Hepatocyte (in vitro differentiated cells): ENCODE measurements around the gene RS1. TPM values are rescaled to one million over a fixed set of nuclear protein-coding genes. Genes with fewer than 3 reads are reported as not detected.
A peak's percentile ranks its signal among the peaks of the same experiment; 100 is the strongest.

ENCODE experiments used
- DNase-seq: peaks from one replicate; pipeline ENCODE4 v3.0.0-alpha.2; 2016; ENCODE audit warnings: low spot score
- H2AFZ ChIP-seq: fragments of 200-600 bp; sonication (generic); 2 replicates; pipeline ENCODE4 v1.6.0; 2016; ENCODE audit warnings: antibody characterized with exemption, mild to moderate bottlenecking
- H3K27ac ChIP-seq: fragments of 200-600 bp; sonication (generic); 2 replicates; pipeline ENCODE4 v1.5.1; 2016; ENCODE audit warnings: mild to moderate bottlenecking
- H3K27me3 ChIP-seq: fragments of 200-600 bp; sonication (generic); 2 replicates; pipeline ENCODE4 v1.6.1; 2016
- H3K36me3 ChIP-seq: fragments of 200-600 bp; sonication (generic); replicated peaks from 2 replicates; pipeline ENCODE4 v1.5.1; 2016; ENCODE audit warnings: low read depth; ENCODE audit not compliant: insufficient read depth
- H3K4me1 ChIP-seq: fragments of 200-600 bp; sonication (generic); 2 replicates; pipeline ENCODE4 v1.5.1; 2016; ENCODE audit warnings: mild to moderate bottlenecking, moderate library complexity; ENCODE audit not compliant: insufficient read depth
- H3K4me2 ChIP-seq: fragments of 200-600 bp; sonication (generic); 2 replicates; pipeline ENCODE4 v1.6.0; 2016
- H3K4me3 ChIP-seq: fragments of 200-600 bp; sonication (generic); 2 replicates; pipeline ENCODE4 v1.5.1; 2016; ENCODE audit warnings: mild to moderate bottlenecking
- H3K79me2 ChIP-seq: fragments of 200-600 bp; sonication (generic); 2 replicates; pipeline ENCODE4 v1.6.0; 2017; ENCODE audit warnings: mild to moderate bottlenecking
- H3K9me2 ChIP-seq: fragments of 200-600 bp; sonication (generic); replicated peaks from 2 replicates; pipeline ENCODE4 v1.6.0; 2017; ENCODE audit warnings: mild to moderate bottlenecking; ENCODE audit not compliant: insufficient read depth
- H3K9me3 ChIP-seq: fragments of 200-600 bp; sonication (generic); 2 replicates; pipeline ENCODE4 v1.5.1; 2016; ENCODE audit warnings: low read depth, mild to moderate bottlenecking
- H4K20me1 ChIP-seq: fragments of 200-600 bp; sonication (generic); 2 replicates; pipeline ENCODE4 v1.6.0; 2016; ENCODE audit warnings: mild to moderate bottlenecking; ENCODE audit not compliant: insufficient read depth, poor library complexity, severe bottlenecking
- EZH2 ChIP-seq: fragments of 200-600 bp; sonication (generic); IDR thresholded peaks from 2 replicates; pipeline ENCODE4 v1.6.1; 2016; ENCODE audit warnings: antibody characterized with exemption, mild to moderate bottlenecking, borderline replicate concordance
- EZH2phosphoT487 ChIP-seq: fragments of 200-600 bp; sonication (generic); IDR thresholded peaks from one replicate; pipeline ENCODE4 v1.6.1; 2018; ENCODE audit warnings: antibody characterized with exemption, mild to moderate bottlenecking, low read depth, moderate library complexity; ENCODE audit not compliant: unreplicated experiment, severe bottlenecking
- WGBS: methylation state at CpG from one replicate; pipeline ENCODE4 v1.1.6; 2016; ENCODE audit warnings: low lambda C conversion rate; ENCODE audit errors: missing lambda C conversion rate; 5-methylcytosine and 5-hydroxymethylcytosine counted together
- polyA plus RNA-seq: library from polyadenylated mRNA; unstranded; fragments of >200 nt; fragmentation: Nextera tagmentation; extraction: Ambion mirVana; gene quantifications from 2 replicates; pipeline ENCODE4 v1.2.1, GENCODE V29; 2016
- total RNA-seq: library from RNA; depleted of rRNA; stranded (reverse); fragments of >200 nt; gene quantifications from 2 replicates; pipeline ENCODE4 v1.2.3, GENCODE V29; 2014
- TF ChIP-seq, protein P1 (sequence below): fragments of 200-600 bp; sonication (generic); IDR thresholded peaks from 2 replicates; pipeline ENCODE4 v1.5.1; 2016; ENCODE audit warnings: antibody characterized with exemption, mild to moderate bottlenecking; ENCODE audit not compliant: poor library complexity

Gene RS1
- total and polyA plus RNA-seq, 2 experiments from 2014 or later = 0.43 TPM; not detected in 1

DNA sequence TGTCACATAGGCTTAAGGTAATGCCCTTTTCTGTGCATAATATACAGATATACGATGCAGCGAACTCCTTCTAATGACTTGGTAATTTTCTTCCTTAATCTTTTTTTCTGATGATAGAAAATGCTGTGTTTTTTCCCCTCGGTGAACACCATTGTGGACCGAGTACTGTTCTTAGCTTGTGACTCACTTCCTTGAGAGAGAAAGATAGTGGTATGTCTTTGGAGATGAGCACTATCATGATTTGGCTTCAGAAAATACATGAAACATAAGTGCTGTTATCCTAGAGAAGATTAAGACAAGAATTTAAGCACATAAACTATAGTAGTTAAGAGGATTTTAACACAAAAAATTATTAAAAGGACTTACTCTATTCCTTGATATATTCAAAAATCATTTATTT is 63.9 kb downstream of the RS1 start:
- Histone ChIP-seq H3K27ac (no peak overlapping the region), H3K79me2 (no peaks in the 10 kb centered on the region), H2AFZ (no peak overlapping the region), H3K9me3 (no peaks in the 10 kb centered on the region), H3K4me3 (no peak overlapping the region), H3K27me3 (no peaks in the 10 kb centered on the region), H3K36me3 (no peaks in the 10 kb centered on the region), H3K4me2 (no peak overlapping the region), H3K4me1 (no peaks in the 10 kb centered on the region), H4K20me1 (no peaks in the 10 kb centered on the region), H3K9me2 (no peaks in the 10 kb centered on the region)
- no peak for DNase-seq
- TF ChIP-seq, protein P1, sequence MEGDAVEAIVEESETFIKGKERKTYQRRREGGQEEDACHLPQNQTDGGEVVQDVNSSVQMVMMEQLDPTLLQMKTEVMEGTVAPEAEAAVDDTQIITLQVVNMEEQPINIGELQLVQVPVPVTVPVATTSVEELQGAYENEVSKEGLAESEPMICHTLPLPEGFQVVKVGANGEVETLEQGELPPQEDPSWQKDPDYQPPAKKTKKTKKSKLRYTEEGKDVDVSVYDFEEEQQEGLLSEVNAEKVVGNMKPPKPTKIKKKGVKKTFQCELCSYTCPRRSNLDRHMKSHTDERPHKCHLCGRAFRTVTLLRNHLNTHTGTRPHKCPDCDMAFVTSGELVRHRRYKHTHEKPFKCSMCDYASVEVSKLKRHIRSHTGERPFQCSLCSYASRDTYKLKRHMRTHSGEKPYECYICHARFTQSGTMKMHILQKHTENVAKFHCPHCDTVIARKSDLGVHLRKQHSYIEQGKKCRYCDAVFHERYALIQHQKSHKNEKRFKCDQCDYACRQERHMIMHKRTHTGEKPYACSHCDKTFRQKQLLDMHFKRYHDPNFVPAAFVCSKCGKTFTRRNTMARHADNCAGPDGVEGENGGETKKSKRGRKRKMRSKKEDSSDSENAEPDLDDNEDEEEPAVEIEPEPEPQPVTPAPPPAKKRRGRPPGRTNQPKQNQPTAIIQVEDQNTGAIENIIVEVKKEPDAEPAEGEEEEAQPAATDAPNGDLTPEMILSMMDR = no peak
- no peak for TF ChIP-seq EZH2
- TF ChIP-seq EZH2phosphoT487 = no peak
- 72% methylated on average over 4 of the region's 4 CpGs for WGBS

DNA sequence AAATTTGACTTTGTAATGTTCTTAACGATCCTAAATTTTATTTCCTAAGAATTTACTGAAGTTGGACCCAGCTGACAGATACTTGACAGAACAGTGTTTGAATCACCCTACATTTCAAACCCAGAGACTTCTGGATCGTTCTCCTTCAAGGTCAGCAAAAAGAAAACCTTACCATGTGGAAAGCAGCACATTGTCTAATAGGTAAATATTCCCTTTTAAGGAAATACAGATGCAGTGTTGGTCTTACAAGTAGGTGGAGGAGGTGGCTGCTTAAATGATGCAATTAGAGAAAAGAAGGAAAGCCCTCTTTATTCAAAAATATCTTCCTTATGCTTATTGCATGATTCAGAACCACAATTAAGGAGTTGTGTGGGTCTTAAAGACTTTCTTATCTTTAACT is 73.5 kb downstream of the RS1 start:
- H3K4me2 ChIP-seq = no peak overlapping the region
- H3K79me2 ChIP-seq = no peaks in the 10 kb centered on the region
- H4K20me1 ChIP-seq = no peaks in the 10 kb centered on the region
- no peaks in the 10 kb centered on the region for H3K36me3 ChIP-seq
- no peak overlapping the region for H3K27ac ChIP-seq
- no peaks in the 10 kb centered on the region for H3K9me2 ChIP-seq
- no peak overlapping the region for H3K4me3 ChIP-seq
- 59% methylated on average over 2 of the region's 2 CpGs for WGBS
- DNase-seq = no peak
- H3K9me3 ChIP-seq = no peaks in the 10 kb centered on the region
- H3K27me3 ChIP-seq = no peaks in the 10 kb centered on the region
- H2AFZ ChIP-seq = no peak overlapping the region
- no peaks in the 10 kb centered on the region for H3K4me1 ChIP-seq
- TF ChIP-seq EZH2phosphoT487 = no peak
- no peak for TF ChIP-seq EZH2
- TF ChIP-seq, protein P1 = no peak

DNA sequence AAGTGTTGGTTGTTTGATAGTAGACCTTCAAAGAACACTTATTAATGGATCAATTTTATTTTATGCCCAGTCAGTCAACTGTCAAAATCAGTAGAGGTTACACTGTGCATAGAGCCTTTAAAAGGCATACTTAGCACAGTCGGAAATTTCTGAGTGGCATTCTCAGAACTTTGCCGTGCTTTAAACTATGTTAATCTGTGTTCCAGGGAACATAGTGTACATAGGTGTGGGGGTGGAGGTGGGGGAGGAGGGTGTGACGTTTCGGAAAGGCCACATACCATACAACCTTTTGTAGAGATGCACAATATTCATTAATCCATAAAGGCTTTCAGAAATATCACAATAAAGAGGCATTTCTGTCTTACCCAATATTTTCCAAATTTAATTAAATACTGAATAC is 75.8 kb downstream of the RS1 start:
- H3K79me2 ChIP-seq = no peaks in the 10 kb centered on the region
- no peak overlapping the region for H2AFZ ChIP-seq
- TF ChIP-seq EZH2 (no peak), EZH2phosphoT487 (no peak)
- TF ChIP-seq, protein P1 = no peak
- no peaks in the 10 kb centered on the region for H3K36me3 ChIP-seq
- DNase-seq = no peak
- H3K4me3 ChIP-seq = no peak overlapping the region
- no peak overlapping the region for H3K4me2 ChIP-seq
- no peaks in the 10 kb centered on the region for H3K9me2 ChIP-seq
- peak overlapping the region; percentile 79 for H3K27ac ChIP-seq
- WGBS = 48% methylated on average over 4 of the region's 4 CpGs
- no peaks in the 10 kb centered on the region for H3K27me3 ChIP-seq
- no peaks in the 10 kb centered on the region for H3K4me1 ChIP-seq
- no peaks in the 10 kb centered on the region for H4K20me1 ChIP-seq
- no peaks in the 10 kb centered on the region for H3K9me3 ChIP-seq

DNA sequence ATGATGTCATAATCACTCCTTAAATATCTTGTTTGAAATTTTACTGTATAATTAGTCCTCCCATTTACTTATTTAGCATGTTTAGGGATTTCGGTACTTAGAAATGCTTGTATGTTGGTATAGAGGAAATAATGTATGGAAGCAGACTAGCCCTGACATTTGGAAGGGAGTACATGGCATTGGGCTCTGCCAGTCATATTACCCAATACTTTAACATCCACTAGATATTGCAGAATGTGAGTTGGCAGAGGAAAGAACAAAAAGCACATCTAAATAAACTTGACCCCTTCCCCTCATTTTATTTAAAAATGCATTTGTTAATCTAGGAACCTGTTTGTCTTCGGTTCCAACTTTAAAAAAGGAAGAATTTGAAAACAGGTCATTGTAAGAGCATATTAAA is 77.8 kb downstream of the RS1 start:
- H3K4me1 ChIP-seq = no peaks in the 10 kb centered on the region

More for the DNA sequence above, 77.8 kb downstream of the RS1 start:
- Histone ChIP-seq H3K9me2 (no peaks in the 10 kb centered on the region), H3K27ac (no peak overlapping the region), H3K4me2 (no peak overlapping the region), H3K27me3 (no peaks in the 10 kb centered on the region), H3K4me3 (no peak overlapping the region), H2AFZ (no peak overlapping the region), H3K9me3 (no peaks in the 10 kb centered on the region), H3K79me2 (no peaks in the 10 kb centered on the region), H3K36me3 (no peaks in the 10 kb centered on the region), H4K20me1 (no peaks in the 10 kb centered on the region)
- TF ChIP-seq, protein P1 = no peak
- no peak for TF ChIP-seq EZH2
- TF ChIP-seq EZH2phosphoT487 = no peak
- 80% methylated on average over 2 of the region's 2 CpGs for WGBS
- no peak for DNase-seq
